Lower leg skin (tissue), 3 donors: Measurements from ENCODE around the gene GPATCH1.

Source experiments
- CTCF ChIP-seq, 3 donors: fragments of 450-650 bp; IDR thresholded peaks; one replicate each; pipeline ENCODE4 v1.5.1; 2016; ENCODE audit warnings: antibody characterized with exemption in 3 of 3, mild to moderate bottlenecking in 3 of 3, moderate library complexity in 2 of 3
- POLR2A ChIP-seq, 2 donors: fragments of 450-650 bp; IDR thresholded peaks; one replicate each; pipeline ENCODE4 v1.6.1; 2016 to 2017; ENCODE audit warnings: antibody characterized with exemption in 2 of 2, mild to moderate bottlenecking in 1 of 2, moderate library complexity in 1 of 2

GRCh38 chr19:33067121-33067520 is 13.9 kb upstream of the GPATCH1 start:
- TF ChIP-seq CTCF (IDR thresholded peaks at IDR 0.05) (no peak), POLR2A (IDR thresholded peaks at IDR 0.05) (no peak)
